ENCODE data around the gene SLC2A13.
"Not testable (repeated sequence)": the region's sequence is repeated elsewhere in the genome, so short reads cannot be mapped to it uniquely, and the experiment has no call there.

SLC2A13 gene

GRCh38 chr12:39878753-39879152 is 227.1 kb downstream of the SLC2A13 start:
- Histone ChIP-seq H3K27ac (ENCODE audit: low read length) (no peak overlapping the region), H3K4me1 (ENCODE audit: control insufficient read depth, low read depth, low read length) (peaks cover 3% of the 10 kb centered on the region), H3K27me3 (ENCODE audit: control insufficient read depth, insufficient read depth, low read length) (no peaks in the 10 kb centered on the region), H3K9me3 (ENCODE audit: control insufficient read depth, low read depth, low read length) (peaks cover 26% of the 10 kb centered on the region), H3K9ac (ENCODE audit: low read length) (no peak overlapping the region), H3K36me3 (ENCODE audit: control insufficient read depth, low read depth, low read length) (no peaks in the 10 kb centered on the region), H3K4me3 (ENCODE audit: low read length) (no peak overlapping the region)

GRCh38 chr12:39875721-39876120 is 230.2 kb downstream of the SLC2A13 start:
- H3K4me3 ChIP-seq (ENCODE audit: low read length) = no peak overlapping the region
- H3K36me3 ChIP-seq (ENCODE audit: control insufficient read depth, low read depth, low read length) = no peaks in the 10 kb centered on the region
- no peak overlapping the region for H3K27ac ChIP-seq (ENCODE audit: low read length)
- no peaks in the 10 kb centered on the region for H3K27me3 ChIP-seq (ENCODE audit: control insufficient read depth, insufficient read depth, low read length)
- H3K9ac ChIP-seq (ENCODE audit: low read length) = no peak overlapping the region
- peaks cover 3% of the 10 kb centered on the region for H3K4me1 ChIP-seq (ENCODE audit: control insufficient read depth, low read depth, low read length)
- H3K9me3 ChIP-seq (ENCODE audit: control insufficient read depth, low read depth, low read length) = peaks cover 26% of the 10 kb centered on the region

GRCh38 chr12:39874785-39875184 is 231.1 kb downstream of the SLC2A13 start:
- no peak overlapping the region for H3K4me3 ChIP-seq (ENCODE audit: low read length)
- H3K9me3 ChIP-seq (ENCODE audit: control insufficient read depth, low read depth, low read length) = peaks cover 26% of the 10 kb centered on the region
- H3K27me3 ChIP-seq (ENCODE audit: control insufficient read depth, insufficient read depth, low read length) = no peaks in the 10 kb centered on the region
- H3K36me3 ChIP-seq (ENCODE audit: control insufficient read depth, low read depth, low read length) = no peaks in the 10 kb centered on the region
- H3K4me1 ChIP-seq (ENCODE audit: control insufficient read depth, low read depth, low read length) = peaks cover 3% of the 10 kb centered on the region
- no peak overlapping the region for H3K9ac ChIP-seq (ENCODE audit: low read length)
- no peak overlapping the region for H3K27ac ChIP-seq (ENCODE audit: low read length)

- no peak overlapping the region for H3K9ac ChIP-seq (ENCODE audit: low read length)
- H3K4me3 ChIP-seq (ENCODE audit: low read length) = no peak overlapping the region
- H3K27ac ChIP-seq (ENCODE audit: low read length) = no peak overlapping the region
- H3K27me3 ChIP-seq (ENCODE audit: control insufficient read depth, insufficient read depth, low read length) = no peaks in the 10 kb centered on the region
- H3K4me1 ChIP-seq (ENCODE audit: control insufficient read depth, low read depth, low read length) = peaks cover 3% of the 10 kb centered on the region
- H3K9me3 ChIP-seq (ENCODE audit: control insufficient read depth, low read depth, low read length) = peaks cover 9% of the 10 kb centered on the region
- H3K36me3 ChIP-seq (ENCODE audit: control insufficient read depth, low read depth, low read length) = no peaks in the 10 kb centered on the region
These were observed 232.8 kb downstream of the SLC2A13 start for GRCh38 chr12:39873065-39873464.

- Histone ChIP-seq H3K9ac (ENCODE audit: low read length) (no peak overlapping the region), H3K9me3 (ENCODE audit: control insufficient read depth, low read depth, low read length) (peaks cover 2% of the 10 kb centered on the region), H3K27me3 (ENCODE audit: control insufficient read depth, insufficient read depth, low read length) (no peaks in the 10 kb centered on the region), H3K36me3 (ENCODE audit: control insufficient read depth, low read depth, low read length) (no peaks in the 10 kb centered on the region), H3K4me1 (ENCODE audit: control insufficient read depth, low read depth, low read length) (peaks cover 3% of the 10 kb centered on the region), H3K27ac (ENCODE audit: low read length) (no peak overlapping the region), H3K4me3 (ENCODE audit: low read length) (no peak overlapping the region)
These were observed 233.5 kb downstream of the SLC2A13 start for GRCh38 chr12:39872425-39872824.

- Histone ChIP-seq H3K9me3 (ENCODE audit: control insufficient read depth, low read depth, low read length) (no peaks in the 10 kb centered on the region), H3K27ac (ENCODE audit: low read length) (no peak overlapping the region), H3K4me3 (ENCODE audit: low read length) (no peak overlapping the region), H3K4me1 (ENCODE audit: control insufficient read depth, low read depth, low read length) (no peaks in the 10 kb centered on the region), H3K9ac (ENCODE audit: low read length) (no peak overlapping the region), H3K27me3 (ENCODE audit: control insufficient read depth, insufficient read depth, low read length) (no peaks in the 10 kb centered on the region), H3K36me3 (ENCODE audit: control insufficient read depth, low read depth, low read length) (no peaks in the 10 kb centered on the region)
These were observed 237.6 kb downstream of the SLC2A13 start for GRCh38 chr12:39868328-39868725.

- no peak overlapping the region for H3K27ac ChIP-seq (ENCODE audit: low read length)
These were observed 238.1 kb downstream of the SLC2A13 start for GRCh38 chr12:39867631-39868327.

GRCh38 chr12:39866135-39866534 is 239.7 kb downstream of the SLC2A13 start:
- Histone ChIP-seq H3K9ac (ENCODE audit: low read length) (no peak overlapping the region), H3K36me3 (ENCODE audit: control insufficient read depth, low read depth, low read length) (no peaks in the 10 kb centered on the region), H3K27ac (ENCODE audit: low read length) (no peak overlapping the region), H3K27me3 (ENCODE audit: control insufficient read depth, insufficient read depth, low read length) (no peaks in the 10 kb centered on the region), H3K4me3 (ENCODE audit: low read length) (no peak overlapping the region), H3K9me3 (ENCODE audit: control insufficient read depth, low read depth, low read length) (no peaks in the 10 kb centered on the region), H3K4me1 (ENCODE audit: control insufficient read depth, low read depth, low read length) (no peaks in the 10 kb centered on the region)

More at GRCh38 chr12:39867631-39868327, 238.1 kb downstream of the SLC2A13 start:
- Histone ChIP-seq H3K9me3 (ENCODE audit: control insufficient read depth, low read depth, low read length) (no peaks in the 10 kb centered on the region), H3K4me1 (ENCODE audit: control insufficient read depth, low read depth, low read length) (no peaks in the 10 kb centered on the region), H3K36me3 (ENCODE audit: control insufficient read depth, low read depth, low read length) (no peaks in the 10 kb centered on the region), H3K4me3 (ENCODE audit: low read length) (no peak overlapping the region), H3K9ac (ENCODE audit: low read length) (no peak overlapping the region), H3K27me3 (ENCODE audit: control insufficient read depth, insufficient read depth, low read length) (no peaks in the 10 kb centered on the region)

- no peak overlapping the region for H3K9ac ChIP-seq (ENCODE audit: low read length)
- no peak overlapping the region for H3K4me3 ChIP-seq (ENCODE audit: low read length)
- H3K36me3 ChIP-seq (ENCODE audit: control insufficient read depth, low read depth, low read length) = no peaks in the 10 kb centered on the region
- H3K4me1 ChIP-seq (ENCODE audit: control insufficient read depth, low read depth, low read length) = no peaks in the 10 kb centered on the region
- H3K9me3 ChIP-seq (ENCODE audit: control insufficient read depth, low read depth, low read length) = no peaks in the 10 kb centered on the region
- H3K27ac ChIP-seq (ENCODE audit: low read length) = no peak overlapping the region
- H3K27me3 ChIP-seq (ENCODE audit: control insufficient read depth, insufficient read depth, low read length) = no peaks in the 10 kb centered on the region
These were observed 245.2 kb downstream of the SLC2A13 start for GRCh38 chr12:39860695-39861094.

GRCh38 chr12:39853003-39853402 is 252.9 kb downstream of the SLC2A13 start:
- Histone ChIP-seq H3K27ac (ENCODE audit: low read length) (no peak overlapping the region), H3K36me3 (ENCODE audit: control insufficient read depth, low read depth, low read length) (no peaks in the 10 kb centered on the region), H3K4me3 (ENCODE audit: low read length) (no peak overlapping the region), H3K9me3 (ENCODE audit: control insufficient read depth, low read depth, low read length) (no peaks in the 10 kb centered on the region), H3K9ac (ENCODE audit: low read length) (no peak overlapping the region), H3K27me3 (ENCODE audit: control insufficient read depth, insufficient read depth, low read length) (no peaks in the 10 kb centered on the region), H3K4me1 (ENCODE audit: control insufficient read depth, low read depth, low read length) (no peaks in the 10 kb centered on the region)

- Histone ChIP-seq H3K27me3 (ENCODE audit: control insufficient read depth, insufficient read depth, low read length) (no peaks in the 10 kb centered on the region), H3K4me1 (ENCODE audit: control insufficient read depth, low read depth, low read length) (no peaks in the 10 kb centered on the region), H3K4me3 (ENCODE audit: low read length) (no peak overlapping the region), H3K36me3 (ENCODE audit: control insufficient read depth, low read depth, low read length) (no peaks in the 10 kb centered on the region), H3K27ac (ENCODE audit: low read length) (no peak overlapping the region), H3K9ac (ENCODE audit: low read length) (no peak overlapping the region), H3K9me3 (ENCODE audit: control insufficient read depth, low read depth, low read length) (no peaks in the 10 kb centered on the region)
These were observed 253.5 kb downstream of the SLC2A13 start for GRCh38 chr12:39852346-39852745.

GRCh38 chr12:39848218-39848617 is 257.7 kb downstream of the SLC2A13 start:
- H3K27ac ChIP-seq (ENCODE audit: low read length) = not testable (repeated sequence)

More at GRCh38 chr12:39848218-39848617, 257.7 kb downstream of the SLC2A13 start:
- H3K36me3 ChIP-seq (ENCODE audit: control insufficient read depth, low read depth, low read length); H3K4me3 ChIP-seq (ENCODE audit: low read length); H3K27me3 ChIP-seq (ENCODE audit: control insufficient read depth, insufficient read depth, low read length); H3K9me3 ChIP-seq (ENCODE audit: control insufficient read depth, low read depth, low read length); H3K4me1 ChIP-seq (ENCODE audit: control insufficient read depth, low read depth, low read length); H3K9ac ChIP-seq (ENCODE audit: low read length): not testable (repeated sequence)
